K562 (cell line): ENCODE data around the gene DRAXIN. TPM values are rescaled to one million over a fixed set of nuclear protein-coding genes. Genes with fewer than 3 reads are reported as not detected.

ENCODE experiments used
- AFF1 ChIP-seq, 2 experiments: fragments of 450-650 bp; IDR thresholded peaks; 2 replicates each; pipeline ENCODE4 v1.6.1; 2018; ENCODE audit warnings: mild to moderate bottlenecking in 2 of 2, low read depth in 1 of 2; ENCODE audit not compliant: partially characterized antibody in 2 of 2
- ATF1 ChIP-seq, 2 experiments: fragments of 450-650 bp in 1 of 2; IDR thresholded peaks; 2 replicates each; pipeline ENCODE4 v1.6.1; 2016; ENCODE audit warnings: missing compliant biosample characterization in 1 of 2, missing genetic modification characterization in 1 of 2
- ELF4 ChIP-seq: fragments of 450-650 bp; formaldehyde crosslinking; IDR thresholded peaks from 2 replicates; pipeline ENCODE4 v1.4.0; 2022; ENCODE audit warnings: missing genetic modification characterization
- FOXP4 ChIP-seq: sonication (generic); formaldehyde crosslinking; IDR thresholded peaks from 2 replicates; pipeline ENCODE4 v1.8.0; 2022; ENCODE audit warnings: mild to moderate bottlenecking, missing genetic modification reagents, borderline replicate concordance
- GATAD2B ChIP-seq: fragments of 450-650 bp; IDR thresholded peaks from 2 replicates; pipeline ENCODE4 v1.6.1; 2017; ENCODE audit warnings: mild to moderate bottlenecking, borderline replicate concordance
- HNRNPK ChIP-seq: fragments of 200-400 bp; formaldehyde crosslinking; IDR thresholded peaks from one replicate; pipeline ENCODE4 v1.6.1; 2018; ENCODE audit warnings: mild to moderate bottlenecking, low read depth, low read length; ENCODE audit not compliant: poor library complexity, severe bottlenecking
- JUNB ChIP-seq: fragments of 450-650 bp; formaldehyde crosslinking; conservative IDR thresholded peaks from 2 replicates; pipeline ENCODE4 v1.4.0; 2020; ENCODE audit warnings: mild to moderate bottlenecking
- KDM4B ChIP-seq, 2 experiments: fragments of 450-650 bp in 1 of 2; sonication (generic) in 1 of 2; IDR thresholded peaks; 2 replicates each; pipeline ENCODE4 v1.6.1; 2016 to 2017; ENCODE audit warnings: borderline replicate concordance in 2 of 2, antibody characterized with exemption in 1 of 2, low read depth in 1 of 2, mild to moderate bottlenecking in 1 of 2
- L3MBTL2 ChIP-seq: fragments of 450-650 bp; IDR thresholded peaks from 2 replicates; pipeline ENCODE4 v1.6.1; 2016; ENCODE audit warnings: mild to moderate bottlenecking, moderate library complexity
- MEF2D ChIP-seq: conservative IDR thresholded peaks from 2 replicates; pipeline ENCODE4 v1.6.1; 2016; ENCODE audit warnings: low read depth, missing genetic modification characterization, missing compliant biosample characterization
- NCOR1 ChIP-seq: fragments of 450-650 bp; IDR thresholded peaks from 2 replicates; pipeline ENCODE4 v1.6.1; 2016; ENCODE audit warnings: mild to moderate bottlenecking, moderate library complexity
- NONO ChIP-seq, 2 experiments: fragments of 200-400 bp in 1 of 2; fragments of 450-650 bp in 1 of 2; formaldehyde crosslinking in 1 of 2; IDR thresholded peaks; 2 replicates each; pipeline ENCODE4 v1.6.1; 2017; ENCODE audit warnings: low read depth in 2 of 2, mild to moderate bottlenecking in 2 of 2, moderate library complexity in 2 of 2, low read length in 1 of 2
- PPARD ChIP-seq: fragments of 250-450 bp; sonication (Bioruptor Pico); IDR thresholded peaks from 2 replicates; pipeline ENCODE4 v1.8.0; 2022; ENCODE audit warnings: inconsistent platforms, mild to moderate bottlenecking, moderate library complexity
- SAFB ChIP-seq: fragments of 200-400 bp; formaldehyde crosslinking; IDR thresholded peaks from 2 replicates; pipeline ENCODE4 v1.6.1; 2017; ENCODE audit warnings: low read depth, low read length, borderline replicate concordance
- SIN3A ChIP-seq, 2 experiments: fragments of 150-350 bp in 1 of 2; IDR thresholded peaks; 2 replicates each; pipeline ENCODE4 v1.6.1; 2011 to 2016; ENCODE audit warnings: borderline replicate concordance in 2 of 2, low read depth in 2 of 2, low read length in 2 of 2, mild to moderate bottlenecking in 2 of 2, moderate library complexity in 2 of 2; ENCODE audit not compliant: control insufficient read depth in 1 of 2
- SMARCA5 ChIP-seq: fragments of 450-650 bp; IDR thresholded peaks from 2 replicates; pipeline ENCODE4 v1.6.1; 2016
- ZNF217 ChIP-seq: sonication (generic); formaldehyde crosslinking; IDR thresholded peaks from 2 replicates; pipeline ENCODE4 v1.8.0; 2022; ENCODE audit warnings: mild to moderate bottlenecking, missing genetic modification reagents
- polyA plus RNA-seq, 8 experiments: library from polyadenylated mRNA; depleted of rRNA in 4 of 8; stranded (reverse) in 5 of 8; unstranded in 3 of 8; fragments of >200 nt; fragmentation: Nextera tagmentation in 2 of 8; fragmentation: Illumina TruSeq in 1 of 8; extraction: Ambion mirVana in 2 of 8; extraction: Trizol in 1 of 8; gene quantifications; 2 replicates each; pipeline versions ENCODE4 v1.2.1 to v1.2.3, GENCODE V29; 2011 to 2014; ENCODE audit warnings: inconsistent platforms in 1 of 8, missing spikeins in 1 of 8
- total RNA-seq, 7 experiments: library from RNA; depleted of rRNA in 6 of 7; stranded (reverse); fragments of >200 nt in 6 of 7; fragmentation: Illumina TruSeq in 2 of 7; extraction: Trizol in 2 of 7; gene quantifications; 2 replicates each; pipeline versions ENCODE4 v1.2.1 to v1.2.3, GENCODE V29; 2011 to 2021; ENCODE audit warnings: low replicate concordance in 1 of 7
- TF ChIP-seq, protein P1 (sequence below): fragments of 250-450 bp; sonication (Bioruptor Pico); IDR thresholded peaks from 2 replicates; pipeline ENCODE4 v1.8.0; 2022; ENCODE audit warnings: inconsistent platforms, mild to moderate bottlenecking, moderate library complexity, borderline replicate concordance

Gene DRAXIN
- total and polyA plus RNA-seq, 9 of the 15 experiments (the other 6 are each of a cell fraction or from before 2014, with no cell fraction given), result 0.01 to 0.04 (median 0.01) TPM; not detected in 6

DNA sequence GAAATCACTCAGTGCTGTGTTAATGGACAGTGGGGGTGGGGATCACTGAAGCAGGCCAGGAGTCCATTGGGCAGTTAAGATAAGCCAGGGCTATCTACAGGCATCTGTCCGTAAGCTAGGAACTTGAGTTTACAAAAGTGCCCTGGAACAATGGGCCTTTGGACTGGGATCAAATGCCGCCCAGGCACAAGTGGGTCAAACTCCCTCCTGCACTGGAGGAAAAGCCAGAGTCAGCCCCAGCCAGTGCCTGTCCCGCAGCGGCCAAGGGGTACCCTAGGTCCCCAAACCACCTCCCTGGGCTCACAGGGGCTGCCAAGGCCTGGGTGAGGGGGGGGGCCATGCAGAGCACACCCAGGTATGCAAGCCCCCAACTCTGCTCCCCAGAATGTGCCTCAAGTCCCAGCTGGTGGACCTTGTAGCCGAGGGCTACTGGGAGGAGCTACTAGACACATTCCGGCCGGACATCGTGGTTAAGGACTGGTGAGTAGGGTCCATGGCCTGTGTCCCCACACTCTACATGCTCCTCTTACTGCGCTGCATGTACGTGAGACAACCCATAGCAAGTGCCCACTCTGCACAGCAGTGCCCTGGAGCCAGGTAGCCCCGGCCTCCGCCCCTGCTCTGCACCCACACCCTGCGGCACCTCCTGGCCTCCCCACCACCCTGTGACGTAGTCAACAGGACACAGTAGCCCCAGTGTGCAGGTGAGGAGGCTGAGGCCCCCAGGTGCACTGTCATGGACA is 19.8 kb upstream of the DRAXIN start (continued):
- TF ChIP-seq SMARCA5, result no peak
- TF ChIP-seq KDM4B (IDR thresholded peaks at IDR 0.05; ENCODE audit: borderline replicate concordance in 2 of 2, low read depth in 1 of 2), result no peak
- peak in 1 of 2 experiments; percentile 27; a peak in 1 of 4 replicates for TF ChIP-seq NONO (IDR thresholded peaks at IDR 0.05; ENCODE audit: low read depth in 2 of 2, low read length in 1 of 2)
- no peak for TF ChIP-seq ATF1 (CRISPR knock-in tag; IDR thresholded peaks at IDR 0.05)
- TF ChIP-seq ATF1 (tag; IDR thresholded peaks at IDR 0.05), result 0 out of 2 replicates have a peak, but pooled peaks have one; percentile 19
- TF ChIP-seq JUNB, result no peak; the same call in 1 of the 2 replicates
- TF ChIP-seq, protein P1, sequence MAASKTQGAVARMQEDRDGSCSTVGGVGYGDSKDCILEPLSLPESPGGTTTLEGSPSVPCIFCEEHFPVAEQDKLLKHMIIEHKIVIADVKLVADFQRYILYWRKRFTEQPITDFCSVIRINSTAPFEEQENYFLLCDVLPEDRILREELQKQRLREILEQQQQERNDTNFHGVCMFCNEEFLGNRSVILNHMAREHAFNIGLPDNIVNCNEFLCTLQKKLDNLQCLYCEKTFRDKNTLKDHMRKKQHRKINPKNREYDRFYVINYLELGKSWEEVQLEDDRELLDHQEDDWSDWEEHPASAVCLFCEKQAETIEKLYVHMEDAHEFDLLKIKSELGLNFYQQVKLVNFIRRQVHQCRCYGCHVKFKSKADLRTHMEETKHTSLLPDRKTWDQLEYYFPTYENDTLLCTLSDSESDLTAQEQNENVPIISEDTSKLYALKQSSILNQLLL (CRISPR knock-in tag), result no peak
- no peak for TF ChIP-seq FOXP4
- no peak for TF ChIP-seq HNRNPK
- TF ChIP-seq L3MBTL2, result no peak
- TF ChIP-seq SIN3A (IDR thresholded peaks at IDR 0.05; ENCODE audit: borderline replicate concordance in 2 of 2, control insufficient read depth in 1 of 2, low read depth in 2 of 2, low read length in 2 of 2), result no peak
- 0 out of 2 replicates have a peak, but pooled peaks have one; percentile 36 for TF ChIP-seq MEF2D (tag)
- TF ChIP-seq ELF4 (CRISPR knock-in tag), result no peak
- TF ChIP-seq ZNF217 (CRISPR knock-in tag), result no peak
- TF ChIP-seq PPARD (CRISPR knock-in tag), result no peak
- peak; percentile 83 for TF ChIP-seq NCOR1
- TF ChIP-seq SAFB, result no peak
- TF ChIP-seq GATAD2B, result peak; percentile 51; the same call in 1 of the 2 replicates
- no peak for TF ChIP-seq AFF1 (IDR thresholded peaks at IDR 0.05; ENCODE audit: low read depth in 1 of 2, partially characterized antibody in 2 of 2)
